Activated naive CD8-positive, alpha-beta T cell treated with anti-CD3 and anti-CD28 coated beads, Interleukin-2, amount 50 U/mL, for 16 hours (primary cell): ENCODE measurements around the gene SRC.
"Not testable (repeated sequence)": the region's sequence is repeated elsewhere in the genome, so short reads cannot be mapped to it uniquely, and the experiment has no call there.

Experiments used
- DNase-seq: peaks from one replicate; pipeline ENCODE4 v3.0.0-alpha.2; 2020; ENCODE audit warnings: low read depth, low spot score

SRC gene

GRCh38 chr20:37336369-37337207 lies 9.4 kb upstream of the SRC start:
- DNase-seq = no peak

DNA sequence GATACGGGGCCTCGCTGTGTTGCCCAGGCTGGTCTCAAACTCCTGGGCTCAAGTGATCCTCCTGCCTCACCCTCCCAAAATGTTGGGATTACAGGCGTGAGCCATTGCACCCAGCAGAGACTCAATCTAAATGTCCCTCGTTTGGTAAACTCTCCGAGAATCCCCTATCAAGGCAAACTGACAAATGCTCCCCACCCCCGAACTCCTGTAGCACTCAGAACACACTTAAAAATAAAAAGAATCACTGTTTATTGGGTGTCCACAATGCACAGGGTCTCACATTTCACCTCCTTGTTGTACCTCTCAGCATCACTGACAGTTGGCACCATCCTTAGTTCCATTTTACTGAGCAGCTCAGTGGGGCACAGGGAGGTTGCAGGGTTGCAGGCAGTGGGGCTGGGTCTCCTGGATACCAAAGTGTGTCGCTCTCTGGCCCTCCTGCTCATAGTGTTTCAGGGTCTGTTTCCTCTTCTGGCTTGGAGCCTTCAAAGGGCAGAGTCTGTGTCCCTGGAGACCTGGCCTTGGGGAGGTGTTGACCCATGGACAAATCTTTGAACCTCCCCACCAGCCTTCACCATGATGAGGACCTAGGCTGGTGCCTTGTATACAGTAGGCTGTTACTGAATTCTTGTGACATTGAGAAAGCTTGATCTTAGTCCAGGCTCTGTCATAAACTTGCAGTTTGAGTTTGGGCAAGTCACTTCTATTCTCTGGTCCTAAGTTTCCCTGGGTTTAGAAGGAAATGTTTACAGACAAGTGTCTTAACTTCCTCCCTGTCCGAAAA lies 8.5 kb upstream of the SRC start:
- no peak for DNase-seq

DNA sequence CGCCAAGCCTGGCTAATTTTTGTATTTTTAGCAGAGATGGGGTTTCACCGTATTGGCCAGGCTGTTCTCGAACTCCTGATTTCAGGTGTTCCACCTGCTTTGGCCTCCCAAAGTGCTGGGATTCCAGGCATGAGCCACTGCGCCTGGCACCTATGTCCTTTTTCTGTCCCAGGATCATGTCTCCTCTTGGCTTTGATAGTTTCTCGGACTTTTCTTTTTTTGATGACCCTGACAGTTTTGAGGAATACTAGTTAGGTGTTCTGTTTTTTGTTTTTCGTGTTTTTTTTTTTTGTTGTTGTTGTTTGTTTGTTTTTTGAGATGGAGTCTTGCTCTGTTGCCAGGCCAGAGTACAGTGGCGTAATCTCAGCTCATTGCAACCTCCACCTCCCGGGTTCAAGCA lies 7.6 kb upstream of the SRC start:
- DNase-seq = not testable (repeated sequence)

- no peak for DNase-seq
Observed at GRCh38 chr20:37339208-37339607, 6.7 kb upstream of the SRC start.

DNA sequence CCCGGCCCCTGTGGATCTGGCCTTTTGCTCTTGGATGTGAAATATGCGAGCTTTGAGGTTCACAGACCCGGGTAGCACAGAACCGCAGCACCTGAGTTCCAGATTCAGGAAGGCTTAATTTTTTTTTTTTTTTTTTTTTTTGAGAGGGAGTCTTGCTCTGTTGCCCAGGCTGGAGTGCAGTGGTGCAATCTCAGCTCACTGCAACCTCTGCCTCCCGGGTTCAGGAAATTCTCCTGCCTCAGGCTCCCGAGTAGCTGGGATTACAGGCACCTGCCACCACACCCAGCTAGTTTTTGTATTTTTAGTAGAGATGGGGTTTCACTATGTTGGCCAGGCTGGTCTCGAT lies 6.2 kb upstream of the SRC start:
- not testable (repeated sequence) for DNase-seq

DNA sequence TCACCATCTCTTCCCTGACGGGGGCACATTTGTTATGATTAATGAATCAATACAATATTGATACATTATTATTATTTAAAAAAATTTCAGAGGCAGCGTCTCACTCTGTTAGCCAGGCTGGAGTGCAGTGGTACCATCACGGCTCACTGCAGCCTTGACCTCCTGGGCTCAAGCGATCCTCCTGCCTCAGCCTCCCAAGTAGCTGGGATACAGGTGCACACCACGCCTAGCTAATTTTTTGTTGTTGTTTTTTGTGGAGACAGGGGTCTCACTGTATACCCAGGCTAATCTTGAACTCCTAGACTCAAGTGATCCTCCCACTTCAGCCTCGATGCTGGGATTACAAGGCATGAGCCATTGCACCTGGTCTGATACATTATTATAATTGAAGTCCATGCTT lies 4.9 kb upstream of the SRC start:
- no peak for DNase-seq

- no peak for DNase-seq
Observed at GRCh38 chr20:37341632-37342031, 4.3 kb upstream of the SRC start.

DNA sequence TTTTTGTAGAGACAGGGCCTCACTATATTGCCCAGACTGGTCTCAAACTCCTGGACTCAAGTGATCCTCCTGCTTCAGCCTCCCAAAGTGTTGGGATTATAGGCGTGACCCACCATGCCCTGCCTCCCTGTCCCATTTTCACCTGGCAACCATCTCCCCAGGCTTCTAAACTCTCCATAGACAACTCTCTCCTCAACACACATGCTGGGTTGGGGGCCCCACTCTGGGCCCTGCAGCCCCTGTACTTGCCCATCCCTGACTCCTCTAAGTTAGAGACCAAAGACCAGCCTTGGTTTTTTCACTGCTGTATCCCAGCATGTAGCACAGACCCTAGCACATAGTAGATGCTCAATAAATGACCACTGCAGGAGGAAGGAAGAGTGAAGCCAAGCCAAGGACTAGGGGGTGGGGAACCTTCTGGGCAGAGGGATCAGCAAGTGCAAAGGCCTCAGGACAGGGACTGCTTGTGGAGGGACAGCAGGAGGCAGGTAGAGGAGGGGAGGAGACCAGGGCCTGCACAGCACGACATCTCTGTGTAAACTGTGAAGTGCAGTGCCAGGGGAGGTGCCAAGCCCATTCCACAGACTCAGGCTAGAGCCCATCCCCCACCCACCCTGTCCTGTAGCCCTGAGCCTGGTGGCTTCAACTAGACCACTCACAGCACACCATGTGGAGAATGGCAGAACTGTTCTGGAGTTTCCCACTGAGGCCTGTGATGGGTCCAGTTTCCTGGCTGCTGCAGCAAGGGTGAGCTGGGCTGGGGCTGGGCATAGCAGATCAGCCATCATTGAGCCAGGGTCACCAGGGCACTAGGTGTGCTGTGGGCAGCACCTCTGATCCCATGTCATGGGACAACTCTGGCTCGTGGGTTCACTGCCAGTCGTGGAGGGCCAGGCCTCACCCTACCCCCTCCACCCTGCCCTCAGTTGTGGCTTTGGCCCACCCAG lies 3.4 kb upstream of the SRC start:
- no peak for DNase-seq

- no peak for DNase-seq
Observed at GRCh38 chr20:37343212-37343993, 2.5 kb upstream of the SRC start.

GRCh38 chr20:37343994-37344355 lies 2.0 kb upstream of the SRC start:
- no peak for DNase-seq

DNA sequence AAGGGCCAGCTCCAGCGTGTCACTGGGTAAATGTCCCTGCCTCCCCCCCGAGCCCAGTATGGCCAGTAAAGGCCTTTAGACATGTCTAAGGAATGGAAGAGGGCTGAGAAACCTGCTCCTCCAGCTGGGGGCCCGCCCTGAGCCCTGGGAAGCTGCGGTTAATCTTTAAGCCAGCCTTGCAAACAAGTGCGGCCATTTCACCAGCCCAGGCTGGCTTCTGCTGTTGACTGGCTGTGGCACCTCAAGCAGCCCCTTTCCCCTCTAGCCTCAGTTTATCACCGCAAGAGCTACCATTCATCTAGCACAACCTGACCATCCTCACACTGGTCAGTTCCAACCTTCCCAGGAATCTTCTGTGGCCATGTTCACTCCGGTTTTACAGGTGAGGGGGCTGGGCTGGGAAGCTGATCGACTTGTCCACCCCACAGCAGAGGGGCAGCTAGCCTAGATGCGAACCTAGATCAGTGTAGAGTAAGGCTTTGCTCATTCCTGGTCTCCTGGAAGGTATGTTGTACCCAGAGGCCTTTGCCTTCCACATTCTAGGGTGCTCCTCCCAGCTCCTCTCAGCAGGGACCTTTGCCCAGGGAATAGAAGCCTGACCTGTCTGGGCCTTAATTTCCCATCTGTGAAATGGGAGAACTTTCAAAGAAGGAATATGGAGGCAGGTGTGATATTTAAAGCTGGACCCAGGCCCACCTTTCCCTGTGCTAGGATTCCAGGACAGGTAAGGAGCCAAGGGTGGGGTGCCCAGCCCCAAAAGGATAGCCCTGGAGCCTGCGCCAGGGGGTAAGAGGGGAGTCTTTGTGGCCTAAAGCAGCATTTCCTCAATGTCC lies 1.2 kb upstream of the SRC start:
- no peak for DNase-seq

- DNase-seq = no peak
Observed at GRCh38 chr20:37346236-37346534, 245 bp downstream of the SRC start.

- no peak for DNase-seq
Observed at GRCh38 chr20:37346535-37347346, 801 bp downstream of the SRC start.

GRCh38 chr20:37347347-37347823 lies 1.4 kb downstream of the SRC start:
- no peak for DNase-seq

- no peak for DNase-seq
Observed at GRCh38 chr20:37347891-37348791, 2.2 kb downstream of the SRC start.

DNA sequence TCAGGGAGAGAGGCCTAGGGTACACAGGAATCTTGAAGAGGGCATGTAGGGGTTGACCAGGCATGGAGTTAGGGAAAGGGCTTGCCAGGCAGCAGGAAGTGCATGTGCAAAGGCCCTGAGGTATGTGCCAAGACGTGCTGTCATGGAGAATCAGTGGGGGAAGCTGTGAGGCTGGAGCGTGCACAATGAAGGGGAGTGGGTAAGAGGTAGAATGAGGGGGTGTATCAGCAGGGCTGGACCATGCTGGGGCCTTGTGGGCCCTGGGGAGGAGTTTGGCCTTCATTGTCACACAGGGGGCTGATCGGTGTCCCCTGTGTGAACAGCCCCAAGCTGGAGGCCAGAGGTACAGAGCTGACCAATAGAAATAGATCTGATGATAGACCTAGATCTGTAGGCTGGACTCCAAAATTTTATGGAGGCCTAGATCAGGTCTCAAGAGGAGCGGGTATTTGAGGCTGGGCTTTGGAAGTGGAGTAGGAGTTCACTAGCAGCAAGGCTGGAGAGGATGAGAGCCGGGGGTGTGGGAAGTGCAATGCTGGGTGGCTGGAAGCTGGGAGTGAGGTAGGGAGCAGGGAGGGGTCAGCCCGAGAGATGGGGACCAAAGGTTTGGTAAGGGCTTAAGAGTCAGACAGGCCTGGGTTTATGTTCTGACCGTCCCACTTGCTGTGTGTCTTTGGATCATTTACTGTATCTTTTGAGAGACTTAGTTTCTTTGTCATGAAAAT lies 3.0 kb downstream of the SRC start:
- no peak for DNase-seq

- no peak for DNase-seq
Observed at GRCh38 chr20:37349517-37350491, 3.9 kb downstream of the SRC start.
